PC-9 (cell line): ENCODE data around the gene ADARB2. TPM values are rescaled to one million over a fixed set of nuclear protein-coding genes. Genes with fewer than 3 reads are reported as not detected.

Experiments used
- BruUV-seq: library from RNA; stranded (reverse); fragments of 400-500 nt; replicated peaks from 2 replicates; lab custom pipeline; 2021; lab: Mats Ljungman, UMichigan
- CTCF ChIA-PET: fragments of 300-600 bp; sonication (Branson Sonifier 250); formaldehyde crosslinking; loops from one replicate; lab custom pipeline; 2022; ENCODE audit warnings: antibody characterized with exemption; lab: Charles Lee
- POLR2A ChIA-PET: fragments of 300-600 bp; sonication (Branson Sonifier 250); formaldehyde crosslinking; loops from one replicate; lab custom pipeline; 2022; ENCODE audit warnings: antibody characterized with exemption; ENCODE audit not compliant: unreplicated experiment; lab: Charles Lee
- DNase-seq, 2 experiments: peaks; one replicate each; pipeline versions ENCODE4 v3.0.0 to v3.0.0-alpha.2; 2015 to 2022; ENCODE audit warnings: mixed read lengths in 1 of 2
- H2AFZ ChIP-seq: fragments of 200-600 bp; sonication (generic); 2 replicates; pipeline ENCODE4 v1.8.1; 2017; ENCODE audit warnings: antibody characterized with exemption
- H3F3A ChIP-seq: fragments of 200-600 bp; sonication (generic); 2 replicates; pipeline ENCODE4 v1.8.1; 2017; ENCODE audit warnings: antibody characterized with exemption, mild to moderate bottlenecking, low read depth; ENCODE audit not compliant: insufficient read depth
- H3K27ac ChIP-seq: fragments of 200-600 bp; sonication (generic); 2 replicates; pipeline ENCODE4 v1.6.1; 2016; ENCODE audit warnings: mixed run types
- H3K27me3 ChIP-seq: fragments of 200-600 bp; sonication (generic); 2 replicates; pipeline ENCODE4 v1.6.1; 2016; ENCODE audit warnings: low read depth, mixed run types; ENCODE audit not compliant: insufficient read depth
- H3K36me3 ChIP-seq: fragments of 200-600 bp; sonication (generic); 2 replicates; pipeline ENCODE4 v1.6.1; 2016; ENCODE audit warnings: low read depth, mixed run types
- H3K4me1 ChIP-seq: fragments of 200-600 bp; sonication (generic); replicated peaks from 2 replicates; pipeline ENCODE4 v1.6.1; 2016; ENCODE audit warnings: mixed run types; ENCODE audit not compliant: insufficient read depth
- H3K4me2 ChIP-seq: fragments of 200-600 bp; sonication (generic); 2 replicates; pipeline ENCODE4 v1.6.1; 2017; ENCODE audit warnings: mixed run types
- H3K4me3 ChIP-seq: fragments of 200-600 bp; sonication (generic); 2 replicates; pipeline ENCODE4 v1.6.1; 2016; ENCODE audit warnings: mixed run types
- H3K79me2 ChIP-seq: fragments of 200-600 bp; sonication (generic); 2 replicates; pipeline ENCODE4 v1.6.1; 2017; ENCODE audit warnings: low read depth, mixed run types
- H3K9me2 ChIP-seq: fragments of 200-600 bp; sonication (generic); 2 replicates; pipeline ENCODE4 v1.8.1; 2017; ENCODE audit warnings: mild to moderate bottlenecking; ENCODE audit not compliant: insufficient read depth
- H3K9me3 ChIP-seq: fragments of 200-600 bp; sonication (generic); 2 replicates; pipeline ENCODE4 v1.8.1; 2016; ENCODE audit warnings: low read depth; ENCODE audit not compliant: insufficient read depth
- H4K20me1 ChIP-seq: fragments of 200-600 bp; sonication (generic); 2 replicates; pipeline ENCODE4 v1.8.1; 2017; ENCODE audit not compliant: insufficient read depth
- EZH2 ChIP-seq: fragments of 200-600 bp; sonication (generic); IDR thresholded peaks from 2 replicates; pipeline ENCODE4 v1.8.0; 2017; ENCODE audit warnings: antibody characterized with exemption, low read depth
- intact Hi-C: fragments of 100-400 bp; cut with micrococcal nuclease; formaldehyde crosslinking; loops from one replicate; pipeline ENCODE4 v1.10.0; 2022; ENCODE audit not compliant: unreplicated experiment
- total RNA-seq: library from RNA; stranded (reverse); gene quantifications from 2 replicates; pipeline ENCODE4 v1.2.3, GENCODE V29; 2021
- TF ChIP-seq, protein P1 (sequence below): fragments of 200-600 bp; sonication (generic); conservative IDR thresholded peaks from 2 replicates; pipeline ENCODE4 v1.6.1; 2017; ENCODE audit warnings: mixed run types, antibody characterized with exemption, mild to moderate bottlenecking, moderate library complexity

Gene ADARB2
- total RNA-seq, 1 experiment from 2014 or later: not detected

DNA sequence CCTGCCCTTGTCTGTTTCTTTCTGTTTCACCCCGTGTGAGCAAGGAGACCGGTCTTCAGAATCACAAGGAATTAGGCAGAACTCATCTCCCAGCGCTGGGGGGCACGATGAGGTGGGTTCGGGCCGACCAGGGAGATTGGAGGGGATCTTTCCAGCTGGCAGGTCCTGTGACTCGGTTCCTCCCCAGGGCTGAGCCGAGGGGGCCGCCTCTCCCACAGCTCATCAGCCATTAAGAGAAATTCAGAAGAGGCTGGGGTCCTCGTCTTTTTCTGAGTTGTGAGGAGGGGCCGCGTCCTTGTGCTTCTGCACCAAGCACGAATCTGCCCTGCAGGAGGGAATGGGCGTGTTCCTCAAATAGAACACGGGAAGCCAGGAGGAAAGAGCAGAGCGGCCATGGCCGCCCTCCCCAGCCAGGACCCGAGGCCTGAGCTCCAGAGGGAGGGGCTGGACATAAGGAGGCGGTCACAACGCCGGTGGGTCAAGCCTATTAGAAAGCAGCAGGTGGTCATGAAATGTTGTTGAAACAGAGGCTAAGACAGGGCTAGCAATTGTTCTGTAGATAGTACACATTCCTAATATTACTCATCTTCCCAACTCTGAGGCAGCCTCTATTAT is 125.3 kb downstream of the ADARB2 start:
- H3K36me3 ChIP-seq: no peaks in the 10 kb centered on the region
- H4K20me1 ChIP-seq: no peaks in the 10 kb centered on the region
- H3K9me3 ChIP-seq: no peaks in the 10 kb centered on the region
- ChIA-PET POLR2A (interaction anchor here (0.6 kb wide), 1 partner anchor 288 kb away, joined by 6 read pairs; no protein-coding TSS in a partner anchor), CTCF (no interaction called here)
- H3K79me2 ChIP-seq: no peaks in the 10 kb centered on the region
- no TSS peak for BruUV-seq
- TF ChIP-seq EZH2: no peak
- TF ChIP-seq, protein P1, sequence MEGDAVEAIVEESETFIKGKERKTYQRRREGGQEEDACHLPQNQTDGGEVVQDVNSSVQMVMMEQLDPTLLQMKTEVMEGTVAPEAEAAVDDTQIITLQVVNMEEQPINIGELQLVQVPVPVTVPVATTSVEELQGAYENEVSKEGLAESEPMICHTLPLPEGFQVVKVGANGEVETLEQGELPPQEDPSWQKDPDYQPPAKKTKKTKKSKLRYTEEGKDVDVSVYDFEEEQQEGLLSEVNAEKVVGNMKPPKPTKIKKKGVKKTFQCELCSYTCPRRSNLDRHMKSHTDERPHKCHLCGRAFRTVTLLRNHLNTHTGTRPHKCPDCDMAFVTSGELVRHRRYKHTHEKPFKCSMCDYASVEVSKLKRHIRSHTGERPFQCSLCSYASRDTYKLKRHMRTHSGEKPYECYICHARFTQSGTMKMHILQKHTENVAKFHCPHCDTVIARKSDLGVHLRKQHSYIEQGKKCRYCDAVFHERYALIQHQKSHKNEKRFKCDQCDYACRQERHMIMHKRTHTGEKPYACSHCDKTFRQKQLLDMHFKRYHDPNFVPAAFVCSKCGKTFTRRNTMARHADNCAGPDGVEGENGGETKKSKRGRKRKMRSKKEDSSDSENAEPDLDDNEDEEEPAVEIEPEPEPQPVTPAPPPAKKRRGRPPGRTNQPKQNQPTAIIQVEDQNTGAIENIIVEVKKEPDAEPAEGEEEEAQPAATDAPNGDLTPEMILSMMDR: no peak
- H3F3A ChIP-seq: no peaks in the 10 kb centered on the region
- no peak for DNase-seq
- no peak overlapping the region for H3K27ac ChIP-seq
- intact Hi-C loops: no loop called here
- H3K4me2 ChIP-seq: no peak overlapping the region
- peaks cover 75% of the 10 kb centered on the region for H3K27me3 ChIP-seq
- no peak overlapping the region for H3K4me3 ChIP-seq
- no peaks in the 10 kb centered on the region for H3K9me2 ChIP-seq
- H2AFZ ChIP-seq: no peak overlapping the region
- no peaks in the 10 kb centered on the region for H3K4me1 ChIP-seq

DNA sequence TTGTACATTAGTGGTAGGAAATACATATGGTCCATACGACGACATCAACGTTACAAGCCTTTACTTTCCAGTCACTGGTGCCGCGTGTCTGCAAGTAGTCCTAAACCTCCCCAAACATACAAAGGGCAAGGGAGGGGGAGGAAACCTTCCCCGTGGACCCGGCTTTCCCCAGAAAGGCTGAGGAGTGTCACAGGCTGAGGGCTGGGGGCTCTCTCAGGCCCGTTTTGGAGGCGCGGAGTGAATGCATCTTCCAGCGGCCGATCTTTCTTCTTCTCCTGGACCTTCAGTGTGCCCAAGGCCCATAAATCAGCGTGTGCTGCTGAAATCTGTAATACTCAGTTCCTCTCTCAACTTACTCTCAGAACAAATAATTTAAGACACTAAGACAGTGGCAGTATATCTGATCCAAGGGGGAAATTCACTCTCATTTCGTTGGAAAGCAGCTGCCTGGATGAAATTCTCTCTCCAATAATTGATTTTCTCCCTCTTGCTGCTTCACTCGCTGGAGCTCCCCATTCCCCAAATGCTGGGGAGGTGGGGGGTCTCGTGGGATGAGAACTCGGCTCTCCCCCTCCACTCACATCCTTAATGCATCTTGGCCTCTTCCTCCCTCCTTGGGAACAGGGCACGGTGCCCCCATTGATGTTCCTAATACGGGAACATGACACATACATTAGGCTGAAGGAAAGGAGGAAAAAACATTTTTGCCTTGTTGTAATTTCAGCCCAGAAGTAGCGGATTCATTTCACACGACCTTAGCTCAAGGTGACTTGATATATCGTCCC is 126.1 kb downstream of the ADARB2 start:
- H3K4me1 ChIP-seq: no peaks in the 10 kb centered on the region
- no peaks in the 10 kb centered on the region for H3K36me3 ChIP-seq
- H3K4me3 ChIP-seq: no peak overlapping the region
- H3F3A ChIP-seq: no peaks in the 10 kb centered on the region
- POLR2A ChIA-PET: interaction anchor here (0.6 kb wide), 1 partner anchor 289 kb away, joined by 6 read pairs; no protein-coding TSS in a partner anchor
- no peak for TF ChIP-seq EZH2
- TF ChIP-seq, protein P1: no peak
- H3K4me2 ChIP-seq: no peak overlapping the region
- H3K9me3 ChIP-seq: no peaks in the 10 kb centered on the region
- no peak for DNase-seq
- no TSS peak for BruUV-seq
- H4K20me1 ChIP-seq: no peaks in the 10 kb centered on the region
- no peaks in the 10 kb centered on the region for H3K79me2 ChIP-seq
- H3K27me3 ChIP-seq: peaks cover 82% of the 10 kb centered on the region
- intact Hi-C loops: no loop called here
- H3K27ac ChIP-seq: no peak overlapping the region
- CTCF ChIA-PET: no interaction called here
- no peaks in the 10 kb centered on the region for H3K9me2 ChIP-seq
- H2AFZ ChIP-seq: no peak overlapping the region

DNA sequence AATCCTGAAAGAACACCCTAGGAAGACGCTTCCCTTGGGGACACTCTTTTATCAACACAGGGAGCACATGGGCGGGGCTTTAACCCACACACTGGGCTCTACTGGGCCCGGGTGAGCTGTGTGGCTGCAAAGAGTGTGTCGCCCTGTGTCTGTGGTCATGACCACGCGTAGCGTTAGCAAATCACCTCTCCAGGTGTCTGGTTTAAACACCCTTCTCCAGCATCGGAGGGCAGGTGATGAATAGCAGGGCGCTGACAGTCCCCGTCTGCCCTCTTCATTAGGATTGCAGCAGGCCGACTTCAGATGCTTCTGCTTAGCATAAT is 127.7 kb downstream of the ADARB2 start:
- no peak for DNase-seq
- no peaks in the 10 kb centered on the region for H3K36me3 ChIP-seq
- no peak overlapping the region for H3K27ac ChIP-seq
- no peak overlapping the region for H3K4me2 ChIP-seq
- no peaks in the 10 kb centered on the region for H4K20me1 ChIP-seq
- H3K9me3 ChIP-seq: no peaks in the 10 kb centered on the region
- intact Hi-C loops: no loop called here
- no peaks in the 10 kb centered on the region for H3K9me2 ChIP-seq
- H3K4me1 ChIP-seq: no peaks in the 10 kb centered on the region
- POLR2A ChIA-PET: no interaction called here
- no TSS peak for BruUV-seq
- H3F3A ChIP-seq: no peaks in the 10 kb centered on the region
- TF ChIP-seq EZH2: no peak
- TF ChIP-seq, protein P1: no peak
- H3K27me3 ChIP-seq: peaks cover 85% of the 10 kb centered on the region
- CTCF ChIA-PET: no interaction called here
- H3K4me3 ChIP-seq: no peak overlapping the region
- H2AFZ ChIP-seq: no peak overlapping the region
- H3K79me2 ChIP-seq: no peaks in the 10 kb centered on the region
